Fibroblast of skin of right quadriceps (primary cell): ENCODE measurements around the gene RNF123.
A peak's percentile ranks its signal among the peaks of the same experiment; 100 is the strongest.
"Not testable (repeated sequence)": the region's sequence is repeated elsewhere in the genome, so short reads cannot be mapped to it uniquely, and the experiment has no call there.

ENCODE experiments used
- DNase-seq: peaks from one replicate; pipeline ENCODE4 v3.0.0-alpha.2; 2013

Gene RNF123

DNA sequence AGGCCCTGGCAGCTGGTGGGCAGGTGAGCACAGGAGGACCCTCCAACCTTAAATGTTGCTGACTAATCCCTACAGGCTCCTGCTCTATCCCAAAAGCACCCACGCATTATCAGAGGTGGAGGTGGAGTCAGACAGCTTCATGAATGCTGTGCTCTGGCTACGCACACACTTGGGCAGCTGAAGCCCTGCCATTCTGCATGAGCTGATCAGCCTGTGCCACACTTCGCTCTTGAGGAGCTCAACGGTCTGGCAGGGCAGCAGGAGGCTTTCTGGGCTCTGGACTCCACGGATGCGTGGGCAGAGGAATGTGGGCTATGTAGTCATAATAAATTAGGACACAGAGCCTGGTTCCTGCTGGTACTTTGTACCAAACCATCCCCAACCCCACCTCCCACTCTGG, 6.2 kb upstream of the RNF123 start:
- no peak for DNase-seq

GRCh38 chr3:49684453-49684852, 4.9 kb upstream of the RNF123 start:
- DNase-seq: not testable (repeated sequence)

DNA sequence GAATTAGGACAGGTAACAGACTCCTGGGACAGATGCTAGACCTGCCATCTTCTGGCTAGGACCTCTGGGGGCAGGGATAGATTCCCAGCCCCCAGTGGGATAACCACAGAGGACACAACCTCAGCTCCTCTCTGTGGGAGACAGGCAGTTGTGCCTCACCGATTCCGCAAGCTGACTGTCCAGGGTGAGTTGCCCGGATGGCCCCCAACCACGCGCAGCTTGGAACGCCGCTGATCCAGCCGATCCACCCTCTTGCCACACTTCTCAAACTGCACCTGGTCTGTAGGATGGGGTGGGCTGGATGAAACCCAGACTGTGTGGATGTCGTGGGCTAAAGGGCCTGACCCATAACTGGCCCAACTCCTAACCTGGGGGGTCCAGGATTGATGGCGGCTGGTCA, 4.3 kb upstream of the RNF123 start:
- DNase-seq: not testable (repeated sequence)

GRCh38 chr3:49685846-49686245, 3.5 kb upstream of the RNF123 start:
- DNase-seq: not testable (repeated sequence)

GRCh38 chr3:49686346-49686745, 3.0 kb upstream of the RNF123 start:
- DNase-seq: not testable (repeated sequence)

DNA sequence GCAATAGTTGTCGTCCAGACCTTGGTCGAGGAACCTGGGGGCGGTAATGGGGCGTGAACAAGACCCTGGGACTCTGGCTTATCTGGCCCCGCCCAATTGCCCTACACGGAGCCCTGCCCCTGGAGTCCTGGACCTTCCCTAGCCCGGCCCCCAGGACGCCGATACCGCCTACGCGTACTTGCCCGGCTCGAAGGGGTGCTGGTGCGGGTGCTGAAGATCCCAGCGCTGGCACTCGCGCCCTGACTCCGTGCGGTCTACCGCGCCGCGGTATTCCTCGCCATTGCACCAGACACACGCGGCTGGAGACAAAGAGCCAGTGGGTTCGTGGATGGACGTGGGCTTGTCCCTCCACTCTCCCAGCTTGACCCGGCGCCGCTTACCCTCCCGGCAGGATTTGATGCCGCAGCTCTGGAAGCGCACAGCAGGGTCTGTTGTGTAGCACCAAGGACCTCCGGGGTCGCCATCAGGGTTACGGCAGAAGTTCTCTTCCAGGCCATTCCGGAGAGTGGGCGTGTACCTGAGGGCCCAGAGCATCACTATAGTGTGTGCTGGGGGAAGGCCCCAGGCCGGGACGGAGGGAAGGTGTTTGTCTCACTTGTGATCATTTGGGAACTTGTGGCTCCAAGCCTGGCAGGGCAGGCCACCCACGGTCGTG, 2.5 kb upstream of the RNF123 start:
- peak; percentile 35 for DNase-seq

- DNase-seq: not testable (repeated sequence)
Measured at GRCh38 chr3:49687424-49687795, 1.9 kb upstream of the RNF123 start.

DNA sequence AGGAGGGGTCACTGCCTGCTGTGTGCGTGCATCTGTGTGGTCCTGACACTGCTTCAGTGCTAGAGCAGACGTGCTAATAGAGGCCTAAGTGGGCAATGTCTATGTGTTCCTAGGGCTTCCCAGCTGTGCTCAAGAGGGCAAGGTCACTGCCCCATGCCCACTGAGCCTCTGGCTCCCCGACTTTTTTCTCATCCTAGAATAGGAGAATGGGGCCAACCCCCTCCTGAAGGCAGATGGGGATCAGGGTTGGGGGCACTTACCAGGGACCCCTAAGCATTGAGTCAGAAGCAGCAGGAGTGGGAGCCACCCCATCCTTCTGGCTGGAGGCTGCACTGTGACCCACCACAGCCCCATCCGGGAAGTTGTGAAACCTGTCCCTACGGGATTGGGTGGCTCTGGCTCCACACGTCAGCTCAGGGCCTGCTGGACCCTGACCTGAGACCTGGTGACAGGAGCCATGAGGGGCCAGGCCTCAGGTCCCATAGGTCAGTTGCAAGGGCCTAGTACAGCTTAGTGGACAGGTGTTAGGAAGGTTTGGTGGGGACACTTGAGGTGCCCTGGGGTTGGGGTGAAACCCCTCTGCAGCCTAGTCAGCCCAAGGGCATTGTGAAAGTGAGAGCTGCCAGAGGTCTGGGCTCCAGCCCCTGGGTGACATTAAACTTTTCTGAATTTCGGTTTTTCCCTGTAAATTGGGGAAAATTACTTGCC, 865 bp upstream of the RNF123 start:
- not testable (repeated sequence) for DNase-seq

GRCh38 chr3:49689908-49690624, 709 bp downstream of the RNF123 start:
- not testable (repeated sequence) for DNase-seq

DNA sequence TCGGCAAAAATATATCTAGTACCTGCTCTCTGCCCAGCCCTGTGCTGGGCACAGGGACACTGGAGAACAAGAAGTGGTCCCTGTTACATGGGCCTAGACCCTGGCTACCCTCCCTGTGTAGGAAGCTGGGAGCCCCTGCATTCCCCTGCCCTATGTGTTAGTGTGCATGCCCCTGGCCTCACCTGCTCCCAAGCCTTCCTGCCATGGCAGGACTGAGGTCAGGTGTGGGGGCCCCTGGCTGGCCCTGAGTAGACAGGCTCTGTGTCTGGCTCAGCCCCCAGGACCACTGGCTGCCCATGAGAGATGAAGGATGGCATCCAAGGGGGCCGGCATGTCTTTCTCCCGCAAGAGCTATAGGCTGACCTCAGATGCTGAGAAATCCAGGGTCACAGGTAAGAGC, 1.5 kb downstream of the RNF123 start:
- not testable (repeated sequence) for DNase-seq

DNA sequence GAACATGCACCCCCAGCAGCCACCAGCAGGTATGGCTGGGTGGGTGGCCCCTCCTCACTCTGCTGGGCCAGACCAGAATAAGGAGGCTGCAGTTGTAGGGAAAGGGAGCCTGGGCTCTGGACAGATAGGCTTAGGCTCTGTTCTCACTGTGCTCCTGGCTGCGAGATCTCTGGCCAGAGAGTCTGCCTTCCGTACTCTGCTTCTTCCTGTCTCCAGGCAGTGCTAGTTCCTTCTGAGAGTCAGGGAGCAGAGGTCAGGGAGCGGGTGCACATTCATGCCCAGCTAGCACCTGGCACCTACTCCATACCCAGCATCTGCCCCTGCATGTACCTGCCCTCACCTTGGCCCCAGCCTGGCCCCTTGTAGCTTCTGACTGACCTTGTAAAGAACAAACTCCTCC, 2.1 kb downstream of the RNF123 start:
- DNase-seq: not testable (repeated sequence)

- not testable (repeated sequence) for DNase-seq
Measured at GRCh38 chr3:49694409-49695070, 5.2 kb downstream of the RNF123 start.

- not testable (repeated sequence) for DNase-seq
Measured at GRCh38 chr3:49695350-49696015, 6.1 kb downstream of the RNF123 start.

DNA sequence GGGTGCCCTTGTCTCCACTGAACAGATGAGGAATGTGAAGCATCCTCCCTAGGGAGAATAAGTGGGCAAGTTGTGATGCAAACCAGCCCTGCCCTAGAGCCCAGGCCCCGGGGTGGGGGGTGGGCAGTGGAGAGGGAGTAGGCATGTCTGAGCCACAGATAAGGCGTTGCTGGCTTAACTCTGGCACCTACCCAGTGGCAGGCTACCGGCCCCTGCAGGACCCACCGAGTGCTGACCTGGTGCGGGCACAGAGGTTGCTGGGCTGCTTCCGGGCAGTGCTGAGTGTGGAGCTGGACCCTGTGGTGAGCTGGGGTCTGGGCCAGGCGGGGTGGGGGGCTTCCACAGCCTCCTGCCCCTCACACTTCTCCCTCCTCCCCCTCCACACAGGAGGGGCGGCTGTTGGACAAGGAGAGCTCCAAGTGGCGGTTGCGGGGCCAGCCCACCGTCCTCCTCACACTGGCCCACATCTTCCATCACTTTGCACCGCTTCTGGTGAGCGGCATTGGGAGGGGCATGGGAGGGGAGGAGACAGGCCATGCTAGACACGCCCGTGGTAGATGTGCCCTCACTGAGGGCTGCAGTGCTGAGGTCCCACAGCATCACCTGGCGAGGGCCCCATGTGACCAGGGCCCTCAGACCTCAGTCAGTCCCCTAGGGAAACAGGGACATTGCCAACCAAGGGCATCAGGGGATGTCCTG, 10.1 kb downstream of the RNF123 start:
- no peak for DNase-seq

DNA sequence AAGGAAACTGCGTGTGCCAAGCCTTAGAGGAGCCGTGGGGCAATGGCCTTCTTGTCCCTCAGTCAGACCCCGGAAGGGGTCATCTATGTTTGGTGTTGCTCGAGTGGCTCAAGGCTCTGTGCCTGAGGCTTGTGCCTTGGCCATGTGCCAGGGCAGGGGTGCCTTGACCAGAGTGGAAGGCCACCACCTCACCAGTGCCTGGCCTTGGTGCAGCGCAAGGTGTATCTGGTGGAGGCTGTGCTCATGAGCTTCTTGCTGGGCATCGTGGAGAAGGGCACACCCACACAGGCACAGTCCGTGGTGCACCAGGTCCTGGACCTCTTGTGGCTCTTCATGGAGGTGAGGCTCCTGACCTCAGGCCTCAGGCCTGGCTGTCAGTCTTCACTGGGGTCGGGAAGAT, 10.7 kb downstream of the RNF123 start:
- DNase-seq: no peak

DNA sequence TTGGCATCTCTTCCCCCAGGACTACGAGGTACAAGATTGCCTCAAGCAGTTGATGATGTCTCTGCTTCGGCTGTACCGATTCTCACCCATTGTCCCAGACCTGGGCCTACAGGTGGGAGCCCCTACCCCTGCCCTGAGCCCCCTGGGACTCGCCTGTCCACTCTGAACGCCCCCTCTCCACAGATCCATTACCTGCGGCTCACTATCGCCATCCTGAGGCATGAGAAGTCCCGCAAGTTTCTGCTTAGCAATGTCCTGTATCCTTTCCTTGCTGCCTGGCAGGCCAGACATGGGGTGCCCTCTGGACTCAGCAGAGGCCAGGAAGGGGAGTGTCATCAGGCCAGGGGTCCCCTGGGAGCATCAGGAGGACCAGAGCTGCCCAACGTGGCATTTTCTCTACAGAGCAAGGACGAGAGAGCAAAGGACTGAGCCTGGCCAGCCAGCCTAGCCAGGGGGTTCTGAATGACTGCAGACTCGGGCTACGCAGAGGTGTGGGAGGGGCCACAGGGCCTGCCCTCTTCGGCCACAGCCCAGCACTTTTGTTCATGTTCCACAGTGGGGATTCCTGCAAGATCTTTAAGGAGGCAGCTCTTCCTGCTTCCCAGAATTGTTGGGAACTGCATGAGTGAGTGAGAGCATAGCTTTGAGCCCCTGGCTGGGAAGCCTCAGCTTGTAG, 11.2 kb downstream of the RNF123 start:
- DNase-seq: no peak

DNA sequence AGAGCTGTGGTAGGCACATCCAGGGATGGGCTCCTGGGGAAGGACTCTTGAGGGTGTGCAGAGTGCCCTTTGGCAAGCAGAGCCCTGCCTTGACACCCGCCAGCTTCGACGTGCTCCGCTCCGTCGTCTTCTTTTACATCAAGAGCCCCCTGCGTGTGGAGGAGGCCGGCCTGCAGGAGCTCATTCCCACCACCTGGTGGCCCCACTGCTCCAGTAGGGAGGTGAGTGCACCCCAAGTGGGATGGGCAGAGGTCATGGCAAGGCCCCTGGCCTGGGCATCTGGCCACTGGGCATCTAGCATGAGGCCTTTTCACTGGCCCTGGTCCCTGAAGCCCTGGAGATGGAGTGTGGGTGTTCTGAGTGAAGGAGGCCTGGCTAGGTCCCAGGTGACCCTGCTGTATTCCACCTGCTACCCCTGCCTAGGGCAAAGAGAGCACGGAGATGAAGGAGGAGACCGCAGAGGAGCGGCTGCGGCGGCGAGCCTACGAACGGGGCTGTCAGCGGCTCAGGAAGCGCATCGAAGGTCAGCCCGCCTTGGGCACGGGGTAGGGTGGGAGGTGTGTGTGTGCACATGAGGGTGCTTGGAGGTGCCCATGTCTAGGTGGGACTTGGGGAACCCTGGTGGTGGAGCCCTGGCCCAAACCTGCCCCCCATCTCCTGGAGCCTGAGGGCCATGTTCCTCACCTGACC, 12.2 kb downstream of the RNF123 start:
- no peak for DNase-seq

GRCh38 chr3:49702672-49703071, 13.3 kb downstream of the RNF123 start:
- DNase-seq: no peak

GRCh38 chr3:49703443-49703927, 14.1 kb downstream of the RNF123 start:
- DNase-seq: peak; percentile 54

GRCh38 chr3:49703956-49704355, 14.6 kb downstream of the RNF123 start:
- DNase-seq: no peak

DNA sequence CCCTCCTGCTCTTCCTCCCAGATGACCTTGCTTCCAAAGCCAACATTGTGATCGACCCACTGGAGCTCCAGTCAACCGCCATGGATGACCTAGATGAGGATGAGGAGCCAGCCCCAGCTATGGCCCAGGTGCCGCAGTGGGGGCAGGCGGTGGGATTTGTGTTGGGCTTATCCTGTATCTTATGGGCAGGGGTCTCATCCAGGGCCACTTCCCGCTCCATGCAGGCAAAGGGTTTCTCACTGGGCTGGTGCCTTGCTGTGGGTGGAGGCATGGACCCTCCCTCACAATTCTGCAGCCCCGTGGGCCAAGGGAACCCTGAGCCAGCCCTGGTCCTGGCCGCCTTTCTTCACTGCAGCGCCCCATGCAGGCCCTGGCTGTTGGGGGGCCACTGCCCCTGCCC, 15.3 kb downstream of the RNF123 start:
- no peak for DNase-seq
